Measurements from ENCODE around the gene GPC6. TPM values are rescaled to one million over a fixed set of nuclear protein-coding genes. Genes with fewer than 3 reads are reported as not detected.
A peak's percentile ranks its signal among the peaks of the same experiment; 100 is the strongest.
"Not testable (repeated sequence)": the region's sequence is repeated elsewhere in the genome, so short reads cannot be mapped to it uniquely, and the experiment has no call there.

GPC6 gene
- total and polyA plus RNA-seq, 9 of the 15 experiments (the other 6 are each of a cell fraction or from before 2014, with no cell fraction given), result under 0.01 to 0.20 (median 0.01) TPM; not detected in 4

DNA sequence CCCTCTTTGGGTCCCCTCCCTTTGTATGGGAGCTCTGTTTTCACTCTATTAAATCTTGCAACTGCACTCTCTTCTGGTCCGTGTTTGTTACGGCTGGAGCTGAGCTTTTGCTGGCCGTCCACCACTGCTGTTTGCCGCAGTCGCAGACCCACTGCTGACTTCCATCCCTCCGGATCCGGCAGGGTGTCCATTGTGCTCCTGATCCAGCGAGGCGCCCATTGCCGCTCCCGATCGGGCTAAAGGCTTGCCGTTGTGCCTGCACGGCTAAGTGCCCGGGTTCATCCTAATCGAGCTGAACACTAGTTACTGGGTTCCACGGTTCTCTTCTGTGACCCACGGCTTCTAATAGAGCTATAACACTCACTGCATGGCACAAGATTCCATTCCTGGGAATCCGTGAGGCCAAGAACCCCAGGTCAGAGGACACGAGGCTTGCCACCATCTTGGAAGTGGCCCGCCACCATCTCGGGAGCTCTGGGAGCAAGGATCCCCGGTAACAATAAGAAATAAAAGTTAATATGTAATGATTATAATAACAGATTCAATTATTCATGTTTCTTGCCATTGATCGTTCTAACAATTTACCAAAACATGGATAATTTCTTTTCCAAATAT, 19.7 kb upstream of the GPC6 start:
- DNase-seq (ENCODE audit: extremely low read depth in 1 of 4, low spot score in 3 of 4); H3K4me3 ChIP-seq; H3K9me1 ChIP-seq (ENCODE audit: control insufficient read depth, insufficient read depth, low read length); H3K9me3 ChIP-seq (replicated peaks; ENCODE audit: control insufficient read depth, insufficient read depth, low read depth, low read length); H4K20me1 ChIP-seq (replicated peaks; ENCODE audit: control insufficient read depth, insufficient read depth, low read length); BruUV-seq (replicated peaks); H3K4me1 ChIP-seq (replicated peaks in 1 of 2; ENCODE audit: control insufficient read depth in 2 of 2, insufficient read depth in 2 of 2, low read length in 2 of 2); H3K4me2 ChIP-seq (ENCODE audit: insufficient read depth, low read length); H3K27me3 ChIP-seq (ENCODE audit: control insufficient read depth in 2 of 2, insufficient read depth in 2 of 2, low read length in 2 of 2); ATAC-seq; FAIRE-seq; H3K79me2 ChIP-seq (ENCODE audit: control insufficient read depth, insufficient read depth, low read length); H3K27ac ChIP-seq (ENCODE audit: extremely low read depth, low read depth, low read length); H3K36me3 ChIP-seq (ENCODE audit: control insufficient read depth, insufficient read depth, low read length); TF ChIP-seq NR2C2 (CRISPR knock-in tag; IDR thresholded peaks at IDR 0.05); TEAD4 (IDR thresholded peaks at IDR 0.05; ENCODE audit: low read length); ATF1 (tag; IDR thresholded peaks at IDR 0.05): not testable (repeated sequence)
- WGBS (ENCODE audit: insufficient coverage, low coverage, missing lambda C conversion rate), result 1% methylated on average over 24 of the region's 24 CpGs
- in situ Hi-C loops (cut with MboI), result loop anchor here (5.0 to 25.0 kb wide), 4 partner anchors 682 to 1770 kb away; no protein-coding TSS in a partner anchor
- CTCF ChIA-PET (ENCODE audit: low intra/inter-chr PET ratio), result interaction anchor here (0.7 kb wide), 1 partner anchor 905 kb away, joined by 3 read pairs; no protein-coding TSS in a partner anchor
- Histone ChIP-seq H3K9ac (ENCODE audit: insufficient read depth in 1 of 2, low read depth in 2 of 2, low read length in 2 of 2) (peak overlapping the region in 1 of 2 experiments; percentile 45; a peak in 2 of 4 replicates), H2AFZ (ENCODE audit: low read depth, low read length) (peak overlapping the region; percentile 27)
- intact Hi-C loops (cut with micrococcal nuclease), result loop anchor here (10.0 kb wide), 2 partner anchors 542 to 672 kb away; no protein-coding TSS in a partner anchor
- TF ChIP-seq NR3C1 (CRISPR knock-in tag; IDR thresholded peaks at IDR 0.05) (peak; percentile 54; the same call in 1 of the 2 replicates), IRF2 (CRISPR knock-in tag; IDR thresholded peaks at IDR 0.05) (peak; percentile 62; the same call in 1 of the 2 replicates), POLR2H (tag; IDR thresholded peaks at IDR 0.05; ENCODE audit: low read depth) (peak; percentile 37), NR2C2 (tag; IDR thresholded peaks at IDR 0.05) (peak; percentile 80), TEAD4 (CRISPR knock-in tag; IDR thresholded peaks at IDR 0.05; ENCODE audit: borderline replicate concordance) (0 out of 2 replicates have a peak, but pooled peaks have one; percentile 14), ZFX (CRISPR knock-in tag; IDR thresholded peaks at IDR 0.05) (0 out of 2 replicates have a peak, but pooled peaks have one; percentile 29), TCF3 (CRISPR knock-in tag; IDR thresholded peaks at IDR 0.05) (0 out of 2 replicates have a peak, but pooled peaks have one; percentile 1), GATA2 (CRISPR knock-in tag; IDR thresholded peaks at IDR 0.05) (0 out of 2 replicates have a peak, but pooled peaks have one; percentile 17), ATF1 (CRISPR knock-in tag; IDR thresholded peaks at IDR 0.05) (0 out of 2 replicates have a peak, but pooled peaks have one; percentile 13)
- TF ChIP-seq, protein P1, sequence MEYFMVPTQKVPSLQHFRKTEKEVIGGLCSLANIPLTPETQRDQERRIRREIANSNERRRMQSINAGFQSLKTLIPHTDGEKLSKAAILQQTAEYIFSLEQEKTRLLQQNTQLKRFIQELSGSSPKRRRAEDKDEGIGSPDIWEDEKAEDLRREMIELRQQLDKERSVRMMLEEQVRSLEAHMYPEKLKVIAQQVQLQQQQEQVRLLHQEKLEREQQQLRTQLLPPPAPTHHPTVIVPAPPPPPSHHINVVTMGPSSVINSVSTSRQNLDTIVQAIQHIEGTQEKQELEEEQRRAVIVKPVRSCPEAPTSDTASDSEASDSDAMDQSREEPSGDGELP (CRISPR knock-in tag; IDR thresholded peaks at IDR 0.05; ENCODE audit: borderline replicate concordance), result 0 out of 2 replicates have a peak, but pooled peaks have one; percentile 32
- TF ChIP-seq, protein P2, sequence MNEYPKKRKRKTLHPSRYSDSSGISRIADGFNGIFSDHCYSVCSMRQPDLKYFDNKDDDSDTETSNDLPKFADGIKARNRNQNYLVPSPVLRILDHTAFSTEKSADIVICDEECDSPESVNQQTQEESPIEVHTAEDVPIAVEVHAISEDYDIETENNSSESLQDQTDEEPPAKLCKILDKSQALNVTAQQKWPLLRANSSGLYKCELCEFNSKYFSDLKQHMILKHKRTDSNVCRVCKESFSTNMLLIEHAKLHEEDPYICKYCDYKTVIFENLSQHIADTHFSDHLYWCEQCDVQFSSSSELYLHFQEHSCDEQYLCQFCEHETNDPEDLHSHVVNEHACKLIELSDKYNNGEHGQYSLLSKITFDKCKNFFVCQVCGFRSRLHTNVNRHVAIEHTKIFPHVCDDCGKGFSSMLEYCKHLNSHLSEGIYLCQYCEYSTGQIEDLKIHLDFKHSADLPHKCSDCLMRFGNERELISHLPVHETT (CRISPR knock-in tag; conservative IDR thresholded peaks at IDR 0.05 in 1 of 2, IDR thresholded peaks at IDR 0.05 in 1 of 2), result 0 out of 4 replicates have a peak, but pooled peaks of 1 of the 2 experiments have one; percentile 64
- TF ChIP-seq, protein P3, sequence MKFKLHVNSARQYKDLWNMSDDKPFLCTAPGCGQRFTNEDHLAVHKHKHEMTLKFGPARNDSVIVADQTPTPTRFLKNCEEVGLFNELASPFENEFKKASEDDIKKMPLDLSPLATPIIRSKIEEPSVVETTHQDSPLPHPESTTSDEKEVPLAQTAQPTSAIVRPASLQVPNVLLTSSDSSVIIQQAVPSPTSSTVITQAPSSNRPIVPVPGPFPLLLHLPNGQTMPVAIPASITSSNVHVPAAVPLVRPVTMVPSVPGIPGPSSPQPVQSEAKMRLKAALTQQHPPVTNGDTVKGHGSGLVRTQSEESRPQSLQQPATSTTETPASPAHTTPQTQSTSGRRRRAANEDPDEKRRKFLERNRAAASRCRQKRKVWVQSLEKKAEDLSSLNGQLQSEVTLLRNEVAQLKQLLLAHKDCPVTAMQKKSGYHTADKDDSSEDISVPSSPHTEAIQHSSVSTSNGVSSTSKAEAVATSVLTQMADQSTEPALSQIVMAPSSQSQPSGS (CRISPR knock-in tag; IDR thresholded peaks at IDR 0.05), result 0 out of 2 replicates have a peak, but pooled peaks have one; percentile 30
- TF ChIP-seq, protein P4, sequence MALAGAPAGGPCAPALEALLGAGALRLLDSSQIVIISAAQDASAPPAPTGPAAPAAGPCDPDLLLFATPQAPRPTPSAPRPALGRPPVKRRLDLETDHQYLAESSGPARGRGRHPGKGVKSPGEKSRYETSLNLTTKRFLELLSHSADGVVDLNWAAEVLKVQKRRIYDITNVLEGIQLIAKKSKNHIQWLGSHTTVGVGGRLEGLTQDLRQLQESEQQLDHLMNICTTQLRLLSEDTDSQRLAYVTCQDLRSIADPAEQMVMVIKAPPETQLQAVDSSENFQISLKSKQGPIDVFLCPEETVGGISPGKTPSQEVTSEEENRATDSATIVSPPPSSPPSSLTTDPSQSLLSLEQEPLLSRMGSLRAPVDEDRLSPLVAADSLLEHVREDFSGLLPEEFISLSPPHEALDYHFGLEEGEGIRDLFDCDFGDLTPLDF (CRISPR knock-in tag; IDR thresholded peaks at IDR 0.05), result 0 out of 2 replicates have a peak, but pooled peaks have one; percentile 28
- POLR2A ChIA-PET, result interaction anchor here (0.6 to 2.4 kb wide), 8 partner anchors 9 to 1867 kb away, joined by 3 to 12 read pairs (median 4); partner anchors contain the start of gene GPC6
